Ovary (tissue), 9 donors: ENCODE results near the gene SLC25A1. TPM values are rescaled to one million over a fixed set of nuclear protein-coding genes. Genes with fewer than 3 reads are reported as not detected.
A peak's percentile ranks its signal among the peaks of the same experiment; 100 is the strongest.
"Not testable (repeated sequence)": the region's sequence is repeated elsewhere in the genome, so short reads cannot be mapped to it uniquely, and the experiment has no call there.

Experiments used
- DNase-seq, 5 donors: peaks; one replicate each; pipeline ENCODE4 v3.0.0-alpha.2; 2019 to 2020
- H3K27ac ChIP-seq, 2 donors: fragments of 200-600 bp; one replicate each; pipeline versions ENCODE4 v1.5.1 to v1.8.0; 2019 to 2022
- H3K27me3 ChIP-seq: fragments of 200-600 bp; one replicate; pipeline ENCODE4 v1.8.0; 2022
- H3K36me3 ChIP-seq: fragments of 200-600 bp; sonication (generic); one replicate; pipeline ENCODE4 v1.5.1; 2019
- H3K4me1 ChIP-seq: one replicate; pipeline ENCODE4 v1.8.1; 2013; ENCODE audit warnings: mild to moderate bottlenecking, moderate library complexity; ENCODE audit not compliant: insufficient read depth
- H3K4me3 ChIP-seq: fragments of 200-600 bp; sonication (generic); one replicate; pipeline ENCODE4 v1.5.1; 2017
- H3K9me3 ChIP-seq, 2 donors: fragments of 200-600 bp in 1 of 2; sonication (generic) in 1 of 2; one replicate each; pipeline versions ENCODE4 v1.5.1 to v1.8.1; 2013 to 2019; ENCODE audit warnings: mild to moderate bottlenecking in 1 of 2, moderate library complexity in 1 of 2
- EP300 ChIP-seq: sonication (generic); formaldehyde crosslinking; IDR thresholded peaks from one replicate; pipeline ENCODE4 v1.6.1; 2017; ENCODE audit warnings: antibody characterized with exemption
- POLR2A ChIP-seq: fragments of 450-650 bp; IDR thresholded peaks from one replicate; pipeline ENCODE4 v1.6.1; 2017; ENCODE audit warnings: antibody characterized with exemption, mild to moderate bottlenecking, moderate library complexity
- WGBS, 3 donors: extraction: QIAGEN DNeasy Blood & Tissue Kit in 1 of 3; methylation state at CpG; one replicate each; pipeline versions ENCODE4 v1.1.5 to v1.1.7; 2013 to 2017; 5-methylcytosine and 5-hydroxymethylcytosine counted together
- intact Hi-C, 4 donors: fragments of 100-400 bp; cut with DNase I; formaldehyde crosslinking; loops; one replicate each; pipeline versions ENCODE4 v1.11.0 to v1.15.1; 2022 to 2023
- polyA plus RNA-seq, 2 donors: library from polyadenylated mRNA; stranded (reverse); fragments of 200-250 nt in 1 of 2; fragments of 350-450 nt in 1 of 2; fragmentation: Illumina TruSeq in 1 of 2; extraction: RNeasy Lipid Tissue Mini Kit (QIAGEN cat#74804) in 1 of 2; gene quantifications; one replicate each; pipeline ENCODE4 v1.2.3, GENCODE V29; 2013 to 2014
- total RNA-seq, 7 donors: library from RNA; depleted of rRNA in 2 of 7; stranded (reverse); fragments of >200 nt in 2 of 7; fragmentation: NEBNext Ultra II Directional in 3 of 7; extraction: Animal tissue kit (Norgen Biotek cat#: 25700) in 3 of 7; gene quantifications; one replicate each; pipeline versions ENCODE4 v1.1.0 to v1.2.4, GENCODE V29; 2016 to 2023
- TF ChIP-seq, protein P1 (sequence below), 3 donors: fragments of 450-650 bp in 2 of 3; fragments of 200-600 bp in 1 of 3; IDR thresholded peaks; one replicate each; pipeline versions ENCODE4 v1.5.1 to v1.8.0; 2016 to 2022; ENCODE audit warnings: antibody characterized with exemption in 3 of 3, mild to moderate bottlenecking in 1 of 3
- donor health status: DM: no; HTN: no; CAD: no; lungs with moderate emphysema.
- donor health status: DM: no; HTN: no; CAD: no.
- donor health status: Bipolar disorder and iron deficiency.
- donor health status: DM: yes; HTN: yes; CAD: no.
- donor health status: DM: no; HTN: no; CAD: no.
- donor health status: DM: yes; HTN: yes; CAD: no.

SLC25A1 gene
- total and polyA plus RNA-seq, 9 donors, result 15.8 to 90.7 (median 63.9) TPM

DNA sequence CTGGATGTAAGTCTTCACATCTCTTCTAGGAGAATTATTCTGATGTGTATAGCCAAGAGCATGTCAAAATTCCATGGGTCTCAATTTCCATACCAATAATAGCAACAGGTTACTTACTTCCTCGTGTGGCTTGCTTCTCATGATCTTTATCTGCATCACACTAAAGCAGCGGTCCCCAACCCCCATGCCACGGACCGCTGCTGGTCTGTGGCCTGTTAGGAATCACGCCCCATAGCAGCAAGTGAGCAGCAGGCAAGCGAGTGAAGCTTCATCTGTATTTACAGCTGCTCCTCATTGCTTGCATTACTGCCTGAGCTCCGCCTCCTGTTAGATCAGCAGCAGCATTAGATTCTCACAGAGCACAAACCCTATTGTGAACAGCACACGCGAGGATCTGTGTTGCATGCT, 28.9 kb upstream of the SLC25A1 start:
- TF ChIP-seq, protein P1, sequence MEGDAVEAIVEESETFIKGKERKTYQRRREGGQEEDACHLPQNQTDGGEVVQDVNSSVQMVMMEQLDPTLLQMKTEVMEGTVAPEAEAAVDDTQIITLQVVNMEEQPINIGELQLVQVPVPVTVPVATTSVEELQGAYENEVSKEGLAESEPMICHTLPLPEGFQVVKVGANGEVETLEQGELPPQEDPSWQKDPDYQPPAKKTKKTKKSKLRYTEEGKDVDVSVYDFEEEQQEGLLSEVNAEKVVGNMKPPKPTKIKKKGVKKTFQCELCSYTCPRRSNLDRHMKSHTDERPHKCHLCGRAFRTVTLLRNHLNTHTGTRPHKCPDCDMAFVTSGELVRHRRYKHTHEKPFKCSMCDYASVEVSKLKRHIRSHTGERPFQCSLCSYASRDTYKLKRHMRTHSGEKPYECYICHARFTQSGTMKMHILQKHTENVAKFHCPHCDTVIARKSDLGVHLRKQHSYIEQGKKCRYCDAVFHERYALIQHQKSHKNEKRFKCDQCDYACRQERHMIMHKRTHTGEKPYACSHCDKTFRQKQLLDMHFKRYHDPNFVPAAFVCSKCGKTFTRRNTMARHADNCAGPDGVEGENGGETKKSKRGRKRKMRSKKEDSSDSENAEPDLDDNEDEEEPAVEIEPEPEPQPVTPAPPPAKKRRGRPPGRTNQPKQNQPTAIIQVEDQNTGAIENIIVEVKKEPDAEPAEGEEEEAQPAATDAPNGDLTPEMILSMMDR (IDR thresholded peaks at IDR 0.05), result no peak
- no peak for TF ChIP-seq EP300
- TF ChIP-seq POLR2A, result no peak
- Histone ChIP-seq H3K36me3 (no peaks in the 10 kb centered on the region), H3K4me3 (no peak overlapping the region), H3K4me1 (no peaks in the 10 kb centered on the region), H3K27ac (no peak overlapping the region), H3K27me3 (no peaks in the 10 kb centered on the region), H3K9me3 (no peaks in the 10 kb centered on the region)
- DNase-seq, result peak in 1 of 5 donors; percentile 5
- 88 to 93% (median 89%) methylated on average over 9 of the region's 9 CpGs for WGBS, 3 donors
- intact Hi-C loops, result no loop called here

- no peaks in the 10 kb centered on the region for H3K27me3 ChIP-seq
- 87 to 93% (median 91%) methylated on average over 6 of the region's 6 CpGs for WGBS, 3 donors
- no peaks in the 10 kb centered on the region for H3K36me3 ChIP-seq
- DNase-seq, result no peak
- no peak overlapping the region for H3K4me3 ChIP-seq
- TF ChIP-seq POLR2A (no peak), EP300 (no peak)
- TF ChIP-seq, protein P1 (IDR thresholded peaks at IDR 0.05), result no peak
- no peaks in the 10 kb centered on the region for H3K4me1 ChIP-seq
- intact Hi-C loops, result no loop called here
- H3K27ac ChIP-seq, result no peak overlapping the region
- H3K9me3 ChIP-seq, result no peaks in the 10 kb centered on the region
These were observed 27.8 kb upstream of the SLC25A1 start for GRCh38 chr22:19206287-19206686.

DNA sequence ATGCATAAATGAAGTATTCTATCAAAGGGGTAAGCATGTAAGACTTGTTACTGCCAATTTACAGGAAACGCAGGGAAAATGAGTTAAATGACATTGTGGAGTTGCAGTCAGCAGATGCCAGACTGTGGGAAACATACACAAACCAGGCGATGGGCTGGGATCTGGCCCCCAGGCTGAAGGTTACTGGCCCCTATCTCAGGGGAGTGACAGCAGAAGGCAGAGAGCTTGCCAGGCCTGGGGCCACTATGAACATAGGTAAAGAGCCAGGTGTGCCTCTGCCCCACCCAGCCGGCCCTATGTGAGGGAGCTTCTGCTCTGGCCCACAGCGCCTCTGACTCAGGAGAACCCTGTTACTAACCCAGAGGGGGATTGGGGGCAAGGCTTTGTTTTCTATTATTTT, 26.1 kb upstream of the SLC25A1 start:
- H3K4me1 ChIP-seq, result no peaks in the 10 kb centered on the region
- H3K36me3 ChIP-seq, result no peaks in the 10 kb centered on the region
- TF ChIP-seq POLR2A (no peak), EP300 (no peak)
- TF ChIP-seq, protein P1 (IDR thresholded peaks at IDR 0.05), result no peak
- DNase-seq, result peak in 1 of 5 donors; percentile 17
- no peaks in the 10 kb centered on the region for H3K27me3 ChIP-seq
- WGBS, 3 donors, result 90 to 97% (median 95%) methylated on average over 4 of the region's 4 CpGs
- H3K27ac ChIP-seq, result no peak overlapping the region
- H3K9me3 ChIP-seq, result no peaks in the 10 kb centered on the region
- intact Hi-C loops, result no loop called here
- H3K4me3 ChIP-seq, result no peak overlapping the region

DNA sequence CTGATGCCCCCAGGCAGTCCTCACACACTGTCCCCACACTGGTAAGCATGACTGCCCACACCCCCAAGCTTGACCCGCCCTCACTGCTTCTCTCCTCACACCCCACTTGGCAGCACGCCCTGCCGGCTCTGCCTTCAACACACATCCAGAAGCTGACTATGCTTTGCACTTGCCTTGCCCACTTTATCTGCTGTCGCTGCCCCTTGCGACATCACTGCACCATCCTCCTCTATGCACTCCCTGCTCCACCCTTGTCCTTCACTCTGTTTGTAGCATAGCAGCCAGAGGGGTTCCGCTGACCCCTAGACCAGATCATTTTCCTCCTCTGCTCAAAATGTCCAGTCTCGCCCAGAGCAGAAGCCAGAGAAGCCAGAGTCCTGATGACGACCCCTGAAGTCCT, 25.3 kb upstream of the SLC25A1 start:
- WGBS, 3 donors, result 83 to 91% (median 87%) methylated on average over 8 of the region's 8 CpGs
- Histone ChIP-seq H3K27me3 (no peaks in the 10 kb centered on the region), H3K27ac (no peak overlapping the region), H3K4me1 (no peaks in the 10 kb centered on the region), H3K4me3 (no peak overlapping the region), H3K36me3 (no peaks in the 10 kb centered on the region), H3K9me3 (no peaks in the 10 kb centered on the region)
- TF ChIP-seq, protein P1 (IDR thresholded peaks at IDR 0.05), result no peak
- TF ChIP-seq EP300 (no peak), POLR2A (no peak)
- DNase-seq, result no peak
- intact Hi-C loops, result no loop called here

- DNase-seq, intact Hi-C loops, H3K27ac ChIP-seq, H3K9me3 ChIP-seq, H3K36me3 ChIP-seq, H3K27me3 ChIP-seq, H3K4me3 ChIP-seq, H3K4me1 ChIP-seq: not testable (repeated sequence)
- 96 to 97% (median 97%) methylated on average over 3 of the region's 3 CpGs for WGBS, 3 donors
These were observed 24.3 kb upstream of the SLC25A1 start for GRCh38 chr22:19202799-19203186.
